ENCODE results near the gene OSBPL6.

OSBPL6 gene

GRCh38 chr2:178291703-178292102 lies 97.4 kb downstream of the OSBPL6 start:
- Histone ChIP-seq H3K27ac (no peak overlapping the region), H3K4me3 (ENCODE audit: low read depth, low read length) (no peak overlapping the region), H3K36me3 (replicated peaks) (no peaks in the 10 kb centered on the region), H3K27me3 (replicated peaks) (no peaks in the 10 kb centered on the region)
- in situ Hi-C loops (cut with HindIII; ENCODE audit: low pct_ligation_motif_present, low sequenced_read_pairs): loop anchor here (25.0 kb wide), 1 partner anchor 154 kb away; no protein-coding TSS in a partner anchor
- no peak for TF ChIP-seq CTCF (IDR thresholded peaks at IDR 0.05; ENCODE audit: low read depth, low read length, missing control alignments)
- DNase-seq: no peak

GRCh38 chr2:178292586-178292985 lies 98.3 kb downstream of the OSBPL6 start:
- H3K27me3 ChIP-seq (replicated peaks): no peaks in the 10 kb centered on the region
- no peak overlapping the region for H3K27ac ChIP-seq
- no peak for DNase-seq
- no peaks in the 10 kb centered on the region for H3K36me3 ChIP-seq (replicated peaks)
- in situ Hi-C loops (cut with HindIII; ENCODE audit: low pct_ligation_motif_present, low sequenced_read_pairs): loop anchor here (25.0 kb wide), 1 partner anchor 155 kb away; no protein-coding TSS in a partner anchor
- H3K4me3 ChIP-seq (ENCODE audit: low read depth, low read length): no peak overlapping the region
- no peak for TF ChIP-seq CTCF (IDR thresholded peaks at IDR 0.05; ENCODE audit: low read depth, low read length, missing control alignments)

GRCh38 chr2:178295115-178295514 lies 100.8 kb downstream of the OSBPL6 start:
- no peak overlapping the region for H3K27ac ChIP-seq
- H3K36me3 ChIP-seq (replicated peaks): no peaks in the 10 kb centered on the region
- no peaks in the 10 kb centered on the region for H3K27me3 ChIP-seq (replicated peaks)
- in situ Hi-C loops (cut with HindIII; ENCODE audit: low pct_ligation_motif_present, low sequenced_read_pairs): loop anchor here (25.0 kb wide), 1 partner anchor 158 kb away; no protein-coding TSS in a partner anchor
- TF ChIP-seq CTCF (IDR thresholded peaks at IDR 0.05; ENCODE audit: low read depth, low read length, missing control alignments): no peak
- no peak for DNase-seq
- no peak overlapping the region for H3K4me3 ChIP-seq (ENCODE audit: low read depth, low read length)

GRCh38 chr2:178295906-178296305 lies 101.6 kb downstream of the OSBPL6 start:
- in situ Hi-C loops (cut with HindIII; ENCODE audit: low pct_ligation_motif_present, low sequenced_read_pairs): loop anchor here (25.0 kb wide), 1 partner anchor 159 kb away; no protein-coding TSS in a partner anchor
- no peak overlapping the region for H3K4me3 ChIP-seq (ENCODE audit: low read depth, low read length)

GRCh38 chr2:178296394-178297090 lies 102.2 kb downstream of the OSBPL6 start:
- no peaks in the 10 kb centered on the region for H3K36me3 ChIP-seq (replicated peaks)
- TF ChIP-seq CTCF (IDR thresholded peaks at IDR 0.05; ENCODE audit: low read depth, low read length, missing control alignments): no peak
- no peak overlapping the region for H3K27ac ChIP-seq
- H3K27me3 ChIP-seq (replicated peaks): no peaks in the 10 kb centered on the region
- in situ Hi-C loops (cut with HindIII; ENCODE audit: low pct_ligation_motif_present, low sequenced_read_pairs): loop anchor here (25.0 kb wide), 1 partner anchor 159 kb away; no protein-coding TSS in a partner anchor
- no peak overlapping the region for H3K4me3 ChIP-seq (ENCODE audit: low read depth, low read length)
- no peak for DNase-seq

More at GRCh38 chr2:178295906-178296305, 101.6 kb downstream of the OSBPL6 start:
- Histone ChIP-seq H3K36me3 (replicated peaks) (no peaks in the 10 kb centered on the region), H3K27ac (no peak overlapping the region), H3K27me3 (replicated peaks) (no peaks in the 10 kb centered on the region)
- DNase-seq: no peak
- TF ChIP-seq CTCF (IDR thresholded peaks at IDR 0.05; ENCODE audit: low read depth, low read length, missing control alignments): no peak

Data from brain microvascular endothelial cell (primary cell).